ENCODE measurements around the gene IL5.
A peak's percentile ranks its signal among the peaks of the same experiment; 100 is the strongest.
"Not testable (repeated sequence)": the region's sequence is repeated elsewhere in the genome, so short reads cannot be mapped to it uniquely, and the experiment has no call there.

The IL5 gene

DNA sequence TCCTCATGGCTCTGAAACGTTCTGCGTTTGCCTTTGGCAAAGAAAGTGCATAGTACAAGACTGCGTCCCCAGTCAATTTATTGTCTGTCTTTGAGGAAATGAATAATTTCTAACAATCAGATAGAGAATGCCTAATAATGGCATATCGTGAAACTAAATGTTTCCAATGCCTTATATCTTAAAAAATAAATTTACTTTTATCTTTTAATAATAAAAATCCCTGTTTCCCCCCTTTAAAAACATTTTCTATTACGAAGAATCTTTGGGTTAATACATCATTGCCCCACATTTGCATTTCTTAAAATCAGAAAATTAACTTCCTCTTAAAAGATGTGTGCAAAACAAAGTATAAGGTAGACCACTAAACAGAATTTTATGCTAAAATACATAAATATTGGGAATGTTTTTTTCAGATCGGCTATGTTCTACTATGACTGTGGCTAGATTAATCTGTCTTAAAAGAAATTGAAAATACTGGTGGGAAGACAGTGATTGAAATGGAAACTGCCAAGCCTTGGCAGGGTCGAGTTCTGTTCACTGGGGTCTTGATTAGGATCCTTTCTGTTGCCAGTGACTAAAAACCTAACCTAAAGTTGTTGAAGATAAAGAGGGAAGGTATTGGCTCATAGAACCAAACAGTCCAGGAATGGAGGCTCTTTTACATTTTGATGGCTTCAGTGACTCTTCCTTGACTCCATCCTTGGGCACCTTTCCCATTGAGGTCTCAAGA lies at the start of gene IL5:
Gene IL5 (minus strand): TSS at position 51 of the 730 bp plus-strand sequence. CDS start 44 bp downstream, at position 7.
- peaks cover 22% of the 10 kb centered on the region for H3K4me1 Mint-ChIP-seq (ENCODE audit: low read depth)
- peaks cover 4% of the 10 kb centered on the region for H3K27me3 Mint-ChIP-seq
- H3K9me3 Mint-ChIP-seq: no peaks in the 10 kb centered on the region
- no peak within 1 kb of the TSS for H3K4me3 Mint-ChIP-seq
- no peaks in the 10 kb centered on the region for H3K36me3 Mint-ChIP-seq (ENCODE audit: low read depth)
- H3K27ac Mint-ChIP-seq: no peak within 1 kb of the TSS

GRCh38 chr5:132592521-132592920 lies 49.2 kb upstream of the IL5 start:
- Mint-ChIP-seq H3K27me3 (no peaks in the 10 kb centered on the region), H3K9me3 (no peaks in the 10 kb centered on the region), H3K27ac (no peak overlapping the region), H3K4me3 (no peak overlapping the region), H3K36me3 (ENCODE audit: low read depth) (peaks cover 72% of the 10 kb centered on the region), H3K4me1 (ENCODE audit: low read depth) (no peaks in the 10 kb centered on the region)

- no peaks in the 10 kb centered on the region for H3K27me3 Mint-ChIP-seq
- H3K36me3 Mint-ChIP-seq (ENCODE audit: low read depth): peaks cover 65% of the 10 kb centered on the region
These were observed 47.8 kb upstream of the IL5 start for GRCh38 chr5:132591145-132591544.

GRCh38 chr5:132589467-132589866 lies 46.1 kb upstream of the IL5 start:
- H3K9me3 Mint-ChIP-seq: no peaks in the 10 kb centered on the region
- no peak overlapping the region for H3K27ac Mint-ChIP-seq
- no peaks in the 10 kb centered on the region for H3K4me1 Mint-ChIP-seq (ENCODE audit: low read depth)
- H3K36me3 Mint-ChIP-seq (ENCODE audit: low read depth): peaks cover 70% of the 10 kb centered on the region
- no peaks in the 10 kb centered on the region for H3K27me3 Mint-ChIP-seq
- no peak overlapping the region for H3K4me3 Mint-ChIP-seq

More at GRCh38 chr5:132591145-132591544, 47.8 kb upstream of the IL5 start:
- Mint-ChIP-seq H3K4me1 (ENCODE audit: low read depth) (no peaks in the 10 kb centered on the region), H3K4me3 (no peak overlapping the region), H3K27ac (no peak overlapping the region), H3K9me3 (no peaks in the 10 kb centered on the region)

- Mint-ChIP-seq H3K9me3 (no peaks in the 10 kb centered on the region), H3K36me3 (ENCODE audit: low read depth) (peaks cover 73% of the 10 kb centered on the region), H3K4me3 (no peak overlapping the region), H3K27ac (no peak overlapping the region), H3K27me3 (no peaks in the 10 kb centered on the region), H3K4me1 (ENCODE audit: low read depth) (no peaks in the 10 kb centered on the region)
These were observed 42.7 kb upstream of the IL5 start for GRCh38 chr5:132586063-132586462.

DNA sequence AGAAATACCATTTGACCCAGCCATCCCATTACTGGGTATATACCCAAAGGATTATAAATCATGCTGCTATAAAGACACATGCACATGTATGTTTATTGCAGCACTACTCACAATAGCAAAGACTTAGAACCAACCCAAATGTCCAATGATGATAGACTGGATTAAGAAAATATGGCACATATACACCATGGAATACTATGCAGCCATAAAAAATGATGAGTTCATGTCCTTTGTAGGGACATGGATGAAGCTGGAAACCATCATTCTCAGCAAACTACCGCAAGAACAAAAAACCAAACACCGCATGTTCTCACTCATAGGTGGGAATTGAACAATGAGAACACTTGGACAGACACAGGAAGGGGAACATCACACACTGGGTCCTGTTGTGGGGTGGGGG lies 41.2 kb upstream of the IL5 start:
- peaks cover 67% of the 10 kb centered on the region for H3K36me3 Mint-ChIP-seq (ENCODE audit: low read depth)
- H3K4me3 Mint-ChIP-seq; H3K27me3 Mint-ChIP-seq; H3K4me1 Mint-ChIP-seq (ENCODE audit: low read depth); H3K27ac Mint-ChIP-seq; H3K9me3 Mint-ChIP-seq: not testable (repeated sequence)

DNA sequence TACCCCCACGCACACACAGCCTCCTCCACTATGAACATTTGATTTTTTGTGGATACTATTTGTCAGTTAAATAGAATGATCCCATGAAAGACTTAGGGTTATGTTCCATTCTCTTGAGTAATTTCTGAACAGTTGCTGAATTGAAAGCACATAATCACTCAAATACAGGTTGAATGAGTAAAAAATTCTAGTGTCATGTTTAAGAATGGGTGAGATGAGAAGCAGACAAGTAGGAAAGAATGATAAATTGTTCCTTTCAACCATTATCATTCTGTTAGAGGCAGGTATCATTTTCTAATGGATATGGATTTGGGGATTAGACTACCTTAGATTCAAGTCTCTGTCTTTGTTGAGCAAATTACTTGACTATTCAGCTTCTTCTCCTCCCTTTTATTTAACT lies 32.8 kb upstream of the IL5 start:
- peaks cover 33% of the 10 kb centered on the region for H3K4me1 Mint-ChIP-seq (ENCODE audit: low read depth)
- peaks cover 84% of the 10 kb centered on the region for H3K36me3 Mint-ChIP-seq (ENCODE audit: low read depth)
- no peak overlapping the region for H3K4me3 Mint-ChIP-seq
- no peaks in the 10 kb centered on the region for H3K27me3 Mint-ChIP-seq
- no peaks in the 10 kb centered on the region for H3K9me3 Mint-ChIP-seq
- H3K27ac Mint-ChIP-seq: peak overlapping the region; percentile 26

GRCh38 chr5:132566657-132567056 lies 23.3 kb upstream of the IL5 start:
- Mint-ChIP-seq H3K36me3 (ENCODE audit: low read depth) (peaks cover 48% of the 10 kb centered on the region), H3K4me1 (ENCODE audit: low read depth) (peaks cover 44% of the 10 kb centered on the region), H3K9me3 (peaks cover 3% of the 10 kb centered on the region), H3K27ac (peak overlapping the region; percentile 34), H3K27me3 (no peaks in the 10 kb centered on the region), H3K4me3 (no peak overlapping the region)

GRCh38 chr5:132564555-132564954 lies 21.2 kb upstream of the IL5 start:
- H3K27me3 Mint-ChIP-seq, H3K9me3 Mint-ChIP-seq, H3K27ac Mint-ChIP-seq, H3K4me3 Mint-ChIP-seq: not testable (repeated sequence)
- H3K36me3 Mint-ChIP-seq (ENCODE audit: low read depth): peaks cover 33% of the 10 kb centered on the region
- H3K4me1 Mint-ChIP-seq (ENCODE audit: low read depth): peaks cover 34% of the 10 kb centered on the region

GRCh38 chr5:132561601-132562000 lies 18.3 kb upstream of the IL5 start:
- Mint-ChIP-seq H3K9me3 (peaks cover 3% of the 10 kb centered on the region), H3K4me3 (no peak overlapping the region), H3K4me1 (ENCODE audit: low read depth) (peaks cover 26% of the 10 kb centered on the region), H3K27ac (no peak overlapping the region), H3K27me3 (no peaks in the 10 kb centered on the region), H3K36me3 (ENCODE audit: low read depth) (peaks cover 13% of the 10 kb centered on the region)

DNA sequence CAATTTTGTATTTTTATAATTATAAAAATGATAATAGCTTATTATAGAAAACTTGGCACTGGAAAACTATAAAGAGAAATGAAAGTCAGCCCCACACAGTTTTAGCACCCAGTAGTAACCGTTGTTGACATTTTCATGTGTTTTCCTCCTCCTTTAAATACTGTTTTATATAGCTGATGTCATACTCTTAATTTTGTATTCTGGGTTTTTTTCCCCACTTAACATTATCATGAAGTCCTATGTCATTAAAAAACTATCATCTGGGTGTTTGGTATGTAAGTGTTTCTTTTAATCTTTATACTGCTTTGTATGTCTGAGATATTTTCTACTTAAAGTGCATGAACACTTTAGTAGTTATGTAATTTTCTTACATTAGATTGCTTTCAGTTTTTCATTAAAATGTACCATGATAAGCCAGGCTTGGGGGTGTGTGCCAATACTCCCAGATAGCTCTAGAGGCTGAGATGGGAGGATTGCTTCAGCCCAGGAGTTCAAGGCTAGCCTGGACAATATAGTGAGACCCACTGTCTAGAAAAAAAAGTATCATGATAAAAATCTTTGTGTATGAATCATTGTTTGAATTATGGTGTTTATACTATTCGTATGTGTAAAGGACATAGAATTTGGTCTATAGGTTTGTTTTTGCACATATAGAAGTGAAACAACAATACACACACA lies 16.2 kb upstream of the IL5 start:
- H3K27ac Mint-ChIP-seq: no peak overlapping the region
- no peaks in the 10 kb centered on the region for H3K27me3 Mint-ChIP-seq
- peaks cover 7% of the 10 kb centered on the region for H3K36me3 Mint-ChIP-seq (ENCODE audit: low read depth)
- H3K9me3 Mint-ChIP-seq: no peaks in the 10 kb centered on the region
- H3K4me3 Mint-ChIP-seq: peak overlapping the region; percentile 27
- H3K4me1 Mint-ChIP-seq (ENCODE audit: low read depth): peaks cover 26% of the 10 kb centered on the region

- Mint-ChIP-seq H3K27ac (peak overlapping the region; percentile 95), H3K27me3 (no peaks in the 10 kb centered on the region), H3K4me1 (ENCODE audit: low read depth) (peaks cover 26% of the 10 kb centered on the region), H3K36me3 (ENCODE audit: low read depth) (peaks cover 7% of the 10 kb centered on the region), H3K9me3 (no peaks in the 10 kb centered on the region), H3K4me3 (peak overlapping the region; percentile 89)
These were observed 14.3 kb upstream of the IL5 start for GRCh38 chr5:132557478-132558172.

- H3K27me3 Mint-ChIP-seq: no peaks in the 10 kb centered on the region
- H3K36me3 Mint-ChIP-seq (ENCODE audit: low read depth): peaks cover 7% of the 10 kb centered on the region
- H3K4me3 Mint-ChIP-seq: peak within 1 kb of the TSS; percentile 89
- H3K27ac Mint-ChIP-seq: peak within 1 kb of the TSS; percentile 95
- H3K4me1 Mint-ChIP-seq (ENCODE audit: low read depth): peaks cover 26% of the 10 kb centered on the region
- H3K9me3 Mint-ChIP-seq: no peaks in the 10 kb centered on the region
These were observed 13.6 kb upstream of the IL5 start, which contains the start of gene RAD50 for GRCh38 chr5:132556763-132557477. TSS of gene RAD50 (plus strand) at chr5:132556977. CDS start at chr5:132557325, 348 bp downstream.

- peak overlapping the region; percentile 89 for H3K4me3 Mint-ChIP-seq
- H3K27me3 Mint-ChIP-seq: no peaks in the 10 kb centered on the region
- no peaks in the 10 kb centered on the region for H3K9me3 Mint-ChIP-seq
- H3K36me3 Mint-ChIP-seq (ENCODE audit: low read depth): peaks cover 7% of the 10 kb centered on the region
- H3K27ac Mint-ChIP-seq: peak overlapping the region; percentile 95
- peaks cover 26% of the 10 kb centered on the region for H3K4me1 Mint-ChIP-seq (ENCODE audit: low read depth)
These were observed 12.9 kb upstream of the IL5 start for GRCh38 chr5:132556153-132556762.
